Esophagus muscularis mucosa (tissue), 4 donors: ENCODE data around the gene MXRA8. TPM values are rescaled to one million over a fixed set of nuclear protein-coding genes. Genes with fewer than 3 reads are reported as not detected.
"Not testable (repeated sequence)": the region's sequence is repeated elsewhere in the genome, so short reads cannot be mapped to it uniquely, and the experiment has no call there.

Experiments
- DNase-seq: peaks from one replicate; pipeline ENCODE4 v3.0.0-alpha.2; 2017; ENCODE audit errors: extremely low spot score
- H3K27ac ChIP-seq, 4 donors: fragments of 200-600 bp; sonication (generic); replicated peaks in 1 of 4; 1 replicate in 3 of 4; 2 replicates in 1 of 4; pipeline ENCODE4 v1.5.1; 2016 to 2019; ENCODE audit warnings: mild to moderate bottlenecking in 1 of 4
- H3K27me3 ChIP-seq, 4 donors: fragments of 200-600 bp; sonication (generic); one replicate each; pipeline versions ENCODE4 v1.5.1 to v1.6.0; 2016 to 2019
- H3K36me3 ChIP-seq, 4 donors: fragments of 200-600 bp; sonication (generic); one replicate each; pipeline ENCODE4 v1.5.1; 2016 to 2019
- H3K4me1 ChIP-seq, 4 donors: fragments of 200-600 bp; sonication (generic); one replicate each; pipeline ENCODE4 v1.5.1; 2016 to 2019
- H3K4me3 ChIP-seq, 4 donors: fragments of 200-600 bp; sonication (generic); 1 replicate in 2 of 4; 2 replicates in 2 of 4; pipeline ENCODE4 v1.5.1; 2016 to 2019; ENCODE audit warnings: mild to moderate bottlenecking in 4 of 4, moderate library complexity in 1 of 4
- H3K9me3 ChIP-seq, 4 donors: fragments of 200-600 bp; sonication (generic); 1 replicate in 3 of 4; 2 replicates in 1 of 4; pipeline ENCODE4 v1.5.1; 2016 to 2019
- CTCF ChIP-seq, 3 experiments: fragments of 200-600 bp in 2 of 3; fragments of 450-650 bp in 1 of 3; sonication (generic) in 2 of 3; IDR thresholded peaks; one replicate each; pipeline ENCODE4 v1.5.1; 2017 to 2019; ENCODE audit warnings: antibody characterized with exemption in 3 of 3, mild to moderate bottlenecking in 2 of 3, moderate library complexity in 1 of 3
- EP300 ChIP-seq: sonication (generic); formaldehyde crosslinking; IDR thresholded peaks from one replicate; pipeline ENCODE4 v1.6.1; 2017; ENCODE audit warnings: antibody characterized with exemption
- POLR2A ChIP-seq: fragments of 450-650 bp; IDR thresholded peaks from one replicate; pipeline ENCODE4 v1.6.1; 2017; ENCODE audit warnings: antibody characterized with exemption, moderate library complexity, mild to moderate bottlenecking, low read depth
- POLR2AphosphoS5 ChIP-seq, 2 donors: sonication (generic); formaldehyde crosslinking; IDR thresholded peaks; one replicate each; pipeline ENCODE4 v1.6.1; 2017; ENCODE audit warnings: antibody characterized with exemption in 2 of 2
- WGBS: methylation state at CpG from one replicate; pipeline ENCODE4 v1.1.5; 2018; 5-methylcytosine and 5-hydroxymethylcytosine counted together
- intact Hi-C: fragments of 100-400 bp; cut with DNase I; formaldehyde crosslinking; loops from one replicate; pipeline ENCODE4 v1.15.1; 2023
- total RNA-seq, 4 donors: library from RNA; depleted of rRNA; stranded (reverse); fragments of >200 nt; gene quantifications; one replicate each; pipeline versions ENCODE4 v1.1.0 to v1.2.1, GENCODE V29; 2016

MXRA8 gene
- total RNA-seq, 4 donors from 2014 or later, result 68.5 to 129 (median 87.2) TPM

- Histone ChIP-seq H3K4me3 (no peak overlapping the region), H3K36me3 (peaks cover 28 to 61% (median 55%) of the 10 kb centered on the region in 4 donors), H3K9me3 (no peaks in the 10 kb centered on the region), H3K4me1 (peaks cover 34 to 70% (median 52%) of the 10 kb centered on the region in 4 donors), H3K27me3 (no peaks in the 10 kb centered on the region), H3K27ac (no peak overlapping the region)
- no peak for TF ChIP-seq POLR2A
- TF ChIP-seq CTCF (IDR thresholded peaks at IDR 0.05), result no peak
- no peak for TF ChIP-seq EP300
- TF ChIP-seq POLR2AphosphoS5 (IDR thresholded peaks at IDR 0.05), result no peak
- 65% methylated on average over 7 of the region's 7 CpGs for WGBS
- DNase-seq, result no peak
- intact Hi-C loops, result loop anchor here (2.0 kb wide), 1 partner anchor 37 kb away; no protein-coding TSS in a partner anchor
These were observed 45.3 kb upstream of the MXRA8 start for GRCh38 chr1:1403653-1404052.

GRCh38 chr1:1402901-1403392 lies 44.6 kb upstream of the MXRA8 start:
- peaks cover 33 to 70% (median 51%) of the 10 kb centered on the region in 4 donors for H3K4me1 ChIP-seq
- peaks cover 28 to 65% (median 57%) of the 10 kb centered on the region in 4 donors for H3K36me3 ChIP-seq
- not testable (repeated sequence) for H3K4me3 ChIP-seq, H3K27me3 ChIP-seq, H3K27ac ChIP-seq, DNase-seq, H3K9me3 ChIP-seq
- WGBS, result 89% methylated on average over 9 of the region's 9 CpGs
- intact Hi-C loops, result loop anchor here (2.0 kb wide), 1 partner anchor 38 kb away; no protein-coding TSS in a partner anchor

- Histone ChIP-seq H3K27me3 (no peaks in the 10 kb centered on the region), H3K27ac (peak overlapping the region in 1 of 4 donors; percentile 1), H3K9me3 (no peaks in the 10 kb centered on the region), H3K4me3 (no peak overlapping the region), H3K36me3 (peaks cover 34 to 72% (median 64%) of the 10 kb centered on the region in 4 donors), H3K4me1 (peaks cover 38 to 70% (median 53%) of the 10 kb centered on the region in 4 donors)
- TF ChIP-seq POLR2A (no peak), CTCF (IDR thresholded peaks at IDR 0.05) (peak in 1 of 3 experiments; percentile 43)
- WGBS, result 69% methylated on average over 19 of the region's 20 CpGs
- intact Hi-C loops, result loop anchor here (2.0 kb wide), 1 partner anchor 39 kb away; no protein-coding TSS in a partner anchor
- DNase-seq, result no peak
These were observed 43.9 kb upstream of the MXRA8 start for GRCh38 chr1:1402072-1402900.

- 89% methylated on average over 7 of the region's 7 CpGs for WGBS
- intact Hi-C loops, result loop anchor here (2.0 kb wide), 1 partner anchor 39 kb away; no protein-coding TSS in a partner anchor
- Histone ChIP-seq H3K36me3 (peaks cover 39 to 79% (median 71%) of the 10 kb centered on the region in 4 donors), H3K27ac (no peak overlapping the region), H3K9me3 (no peaks in the 10 kb centered on the region), H3K27me3 (no peaks in the 10 kb centered on the region), H3K4me3 (no peak overlapping the region), H3K4me1 (peaks cover 45 to 75% (median 54%) of the 10 kb centered on the region in 4 donors)
- TF ChIP-seq EP300, result no peak
- TF ChIP-seq POLR2A, result no peak
- TF ChIP-seq CTCF (IDR thresholded peaks at IDR 0.05), result no peak
- no peak for TF ChIP-seq POLR2AphosphoS5 (IDR thresholded peaks at IDR 0.05)
- DNase-seq, result no peak
These were observed 43.2 kb upstream of the MXRA8 start for GRCh38 chr1:1401457-1402010.
